GM19467 (cell line): ENCODE measurements around the gene LSM10.

Experiments used
- ATAC-seq: cut with Tn5 transposase; IDR thresholded peaks from one replicate; pipeline ENCODE4 v1.9.1; 2021; ENCODE audit warnings: mild to moderate bottlenecking, moderate library complexity; ENCODE audit not compliant: unreplicated experiment

The LSM10 gene

DNA sequence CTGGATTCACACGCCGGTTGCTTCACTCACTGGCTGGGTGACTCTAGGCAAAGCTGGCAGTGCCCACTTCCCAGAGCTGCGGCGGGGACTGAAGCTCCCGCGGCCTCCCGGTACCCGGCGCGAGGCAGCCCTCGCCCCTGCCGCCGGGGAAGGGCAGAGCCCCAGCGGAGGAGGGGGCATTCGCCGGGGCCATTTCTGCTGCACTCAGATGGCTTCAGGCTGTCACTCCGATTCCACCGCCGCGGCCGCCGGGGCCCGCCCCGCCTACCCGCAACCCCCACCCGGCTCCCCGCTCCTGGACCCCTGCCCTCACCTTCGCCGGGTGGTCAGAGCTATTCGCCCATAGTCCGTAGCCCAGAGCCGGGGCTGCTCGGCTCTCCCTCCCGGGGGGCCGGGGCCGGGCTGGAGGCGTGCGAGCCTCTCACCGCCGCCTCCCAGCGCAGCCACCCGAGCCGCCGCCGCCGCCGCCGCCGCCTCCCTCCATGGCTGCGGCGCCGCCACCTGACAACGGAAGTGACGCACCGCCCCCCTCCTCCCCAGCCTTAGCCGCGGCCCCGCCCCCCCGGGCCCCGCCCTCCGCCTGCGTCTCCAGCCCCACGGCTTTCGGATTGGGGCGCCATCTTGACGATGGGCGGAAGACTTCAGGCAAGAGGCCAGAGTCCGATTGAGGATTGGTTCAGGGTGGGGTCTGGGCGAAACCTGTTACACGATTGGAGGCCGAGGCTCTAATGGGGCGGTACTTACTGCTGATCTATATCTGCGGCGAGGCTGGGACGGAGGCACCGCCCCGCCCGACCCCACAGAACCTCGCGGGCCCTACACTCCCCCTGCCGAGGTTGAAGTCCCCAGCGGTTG is 12.1 kb downstream of the LSM10 start, which contains the start of gene STK40:
Gene STK40 (minus strand): TSS at position 515 of the 855 bp plus-strand sequence. CDS start 24,592 bp downstream, outside the sequence.
- ATAC-seq, result peak; percentile 78

DNA sequence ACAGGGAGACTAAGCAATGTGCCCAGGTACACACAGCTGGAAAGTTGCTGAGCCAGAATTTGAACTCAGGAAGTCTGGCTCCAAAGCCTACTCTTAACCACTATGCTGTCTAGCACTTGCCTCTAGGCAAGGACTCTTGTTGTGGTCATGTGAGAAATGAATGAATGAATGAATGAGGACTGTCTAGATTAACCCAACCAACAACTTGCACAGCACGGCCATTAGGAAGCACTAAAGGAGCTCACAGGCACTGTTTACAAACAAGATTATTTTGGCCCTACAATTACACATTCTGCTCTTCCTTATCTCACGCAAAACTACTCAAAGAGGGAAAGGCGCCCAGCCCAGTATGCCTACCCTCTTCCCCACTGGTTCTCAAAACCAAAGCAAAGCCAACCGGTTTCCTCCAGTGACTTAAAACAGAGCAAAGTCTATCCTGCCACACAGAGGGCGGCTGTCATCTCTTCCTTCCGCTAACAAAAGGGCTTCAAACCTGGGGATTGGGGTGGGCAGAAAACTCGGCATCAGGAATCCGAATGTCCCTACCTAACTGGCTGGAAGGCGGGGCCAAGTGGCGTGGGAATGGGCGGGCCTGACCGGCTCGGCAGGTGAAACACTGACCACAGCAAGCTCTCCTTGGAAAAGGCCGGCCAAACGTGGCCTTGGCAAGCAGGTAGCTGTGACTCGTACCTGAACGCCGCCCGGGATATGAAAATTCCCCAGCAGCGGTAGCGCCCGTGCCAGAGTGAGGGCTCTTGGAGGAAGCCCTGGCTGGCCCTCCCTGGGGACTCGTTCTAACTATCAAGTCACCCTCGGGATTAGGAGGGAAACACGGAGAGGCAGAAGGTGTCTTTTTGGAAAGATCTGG is 12.9 kb downstream of the LSM10 start:
- no peak for ATAC-seq

DNA sequence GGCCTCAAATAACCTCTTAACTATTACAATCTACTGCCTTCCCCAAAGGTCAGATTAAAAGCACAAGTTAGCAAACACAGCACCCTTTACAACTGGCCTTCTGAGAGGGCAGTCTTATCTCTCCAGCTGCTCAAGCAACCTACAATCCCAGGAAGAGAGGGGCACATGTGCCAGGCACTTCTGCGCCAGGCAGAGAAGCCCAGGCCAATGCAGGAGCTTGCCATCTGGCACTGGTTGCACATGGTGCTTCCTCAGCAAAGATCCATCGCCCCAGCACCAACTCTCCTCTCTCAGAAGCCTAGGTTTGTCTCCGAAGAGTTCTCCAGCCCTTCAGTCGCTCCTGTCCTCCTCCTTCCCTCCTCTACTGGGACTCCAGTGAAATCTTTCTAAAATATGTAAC is 14.5 kb downstream of the LSM10 start:
- ATAC-seq, result no peak

DNA sequence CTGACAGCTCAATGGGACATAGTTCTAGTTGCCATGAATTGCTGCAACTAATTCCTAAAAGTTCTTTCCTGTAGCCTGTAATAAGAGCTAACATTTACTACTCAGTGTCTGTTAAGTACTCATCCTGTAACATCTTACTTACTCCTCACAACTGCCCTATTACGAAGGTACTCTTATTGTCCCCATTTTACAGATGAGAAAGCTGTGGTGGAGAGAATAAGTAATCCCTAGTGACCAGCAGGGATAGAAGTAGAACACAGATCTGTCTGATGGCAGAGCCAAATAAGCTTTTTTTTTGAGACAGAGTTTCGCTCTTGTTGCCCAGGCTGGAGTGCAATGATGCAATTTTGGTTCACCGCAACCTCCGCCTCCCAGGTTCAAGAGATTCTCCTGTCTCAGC is 15.0 kb downstream of the LSM10 start:
- no peak for ATAC-seq

DNA sequence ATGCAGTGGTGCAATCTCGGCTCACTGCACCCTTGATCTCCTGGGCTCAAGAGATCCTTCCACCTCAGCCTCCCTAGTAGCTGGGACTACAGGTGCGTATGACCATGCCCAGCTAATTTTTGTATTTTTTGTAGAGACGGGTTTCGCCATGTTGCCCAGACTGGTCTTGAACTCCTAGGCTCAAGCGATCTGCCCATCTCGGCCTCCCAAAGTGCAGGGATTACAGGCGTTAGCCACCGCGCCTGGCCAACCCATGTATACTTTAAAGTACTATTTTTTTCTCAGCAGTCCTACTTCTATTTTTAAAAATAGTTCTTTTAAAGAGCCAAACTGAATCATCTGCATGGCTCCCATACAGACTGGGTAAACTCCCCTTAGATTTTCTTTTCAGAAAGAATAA is 15.5 kb downstream of the LSM10 start:
- no peak for ATAC-seq

DNA sequence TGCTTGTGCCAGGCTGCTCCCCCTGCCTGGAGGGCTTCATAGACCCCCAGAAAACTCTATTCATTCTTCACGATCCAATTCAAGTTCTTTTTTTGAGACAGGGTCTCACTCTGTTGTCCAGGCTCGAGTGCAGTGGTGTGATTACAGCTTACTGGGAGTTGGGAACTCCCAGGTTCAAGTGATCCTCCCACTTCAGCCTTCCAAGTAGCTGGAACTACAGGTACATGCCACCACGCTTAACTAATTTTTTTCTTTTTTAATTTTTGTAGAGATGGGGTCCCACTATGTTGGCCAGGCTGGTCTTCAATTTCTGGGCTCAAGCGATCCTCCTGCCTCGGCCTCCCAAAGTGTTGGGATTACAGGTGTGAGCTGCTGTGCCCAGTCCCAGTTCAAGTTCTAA is 16.3 kb downstream of the LSM10 start:
- no peak for ATAC-seq

DNA sequence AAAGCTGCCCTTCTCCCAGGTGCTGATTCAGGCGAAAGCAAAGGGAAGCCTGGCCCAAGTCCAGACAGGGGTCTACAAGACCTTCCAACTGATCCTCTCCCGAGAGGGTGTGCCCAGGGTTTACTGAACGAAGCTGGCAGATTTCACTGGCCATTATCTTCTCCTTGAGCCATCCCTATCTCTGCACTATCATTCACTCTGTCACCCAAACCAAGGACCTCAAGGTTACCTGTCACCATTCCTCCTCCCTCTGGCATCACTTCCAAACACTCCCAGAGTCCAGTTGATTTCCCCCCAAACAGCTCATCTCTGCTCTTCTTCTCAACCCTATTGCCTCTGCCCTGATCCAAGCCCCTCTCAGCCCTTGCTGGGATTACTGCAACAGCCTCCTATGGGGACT is 16.9 kb downstream of the LSM10 start:
- no peak for ATAC-seq

DNA sequence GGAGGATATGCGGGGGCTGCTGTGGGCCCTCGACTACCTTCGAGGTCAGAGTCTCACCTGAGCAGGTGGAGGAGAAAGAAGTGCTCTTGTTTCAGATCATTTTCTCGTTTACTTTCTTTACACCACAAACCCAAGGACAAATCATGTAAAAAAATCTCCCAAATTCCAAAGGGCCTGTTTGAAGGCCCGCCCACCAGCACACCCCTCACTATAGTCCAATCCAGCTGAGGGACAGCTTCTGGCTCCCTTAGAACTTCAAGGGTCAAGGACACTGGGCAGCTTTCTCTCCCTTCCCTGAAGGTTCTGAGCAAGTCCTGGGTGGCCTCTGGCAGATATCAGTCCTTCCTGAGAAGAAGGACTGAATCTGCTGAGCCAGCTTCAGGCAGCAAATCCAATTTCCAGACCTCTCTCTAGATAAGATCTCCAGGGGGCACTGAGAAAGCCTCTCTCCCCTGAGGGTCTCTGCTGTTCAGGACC is 17.5 kb downstream of the LSM10 start:
- no peak for ATAC-seq

DNA sequence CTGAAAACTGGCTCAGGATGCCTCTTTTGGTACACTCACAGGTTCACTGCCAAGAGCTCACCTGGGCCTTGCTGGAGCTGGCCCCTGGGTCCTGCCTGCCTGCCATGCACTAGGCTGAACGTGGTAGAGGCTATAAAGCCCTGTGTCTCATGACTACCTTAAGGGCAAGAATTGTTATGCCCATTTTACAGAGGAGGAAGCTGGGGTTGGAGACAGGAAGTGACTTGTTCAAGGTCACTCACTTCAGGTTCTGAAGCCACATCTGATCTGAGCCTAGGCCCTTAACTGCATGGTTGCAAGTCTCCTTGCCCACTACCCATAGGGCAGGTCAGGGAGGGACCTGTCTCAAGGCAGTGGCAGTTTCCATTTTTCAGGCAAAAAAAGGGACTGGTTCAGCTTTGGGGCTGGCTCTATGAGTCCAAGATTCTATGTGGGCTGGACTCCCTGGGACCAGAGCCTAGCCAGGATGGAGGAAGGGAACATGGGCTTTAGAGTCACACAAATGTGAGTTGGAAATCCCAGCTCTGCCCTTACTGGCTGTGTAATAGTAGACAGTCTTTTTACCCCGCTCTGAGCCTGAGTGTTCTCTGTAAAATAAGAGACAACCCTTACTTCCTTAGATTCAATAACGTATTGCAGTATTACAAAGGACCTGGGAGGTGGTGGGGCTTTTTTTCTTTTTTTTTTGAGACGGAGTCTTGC is 19.8 kb downstream of the LSM10 start:
- ATAC-seq, result no peak

DNA sequence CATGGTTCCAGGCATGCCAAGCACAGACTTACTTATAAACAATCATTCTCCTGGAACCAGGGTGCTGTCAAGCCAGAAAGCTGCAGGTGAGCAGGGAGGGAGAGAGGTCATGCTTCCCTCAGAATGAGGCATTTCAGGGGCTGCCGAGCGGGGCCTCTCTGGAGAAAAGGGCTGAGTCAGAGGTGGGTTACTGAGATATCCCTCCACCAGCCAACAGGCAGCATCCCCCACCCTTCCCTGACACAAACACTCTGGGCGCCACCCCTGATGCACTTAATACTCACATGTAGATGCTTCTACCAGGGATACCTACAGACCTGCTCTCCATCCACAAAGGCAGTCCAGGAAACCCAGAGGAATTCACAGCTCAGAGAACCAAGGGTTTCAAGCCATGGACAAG is 25.1 kb downstream of the LSM10 start:
- no peak for ATAC-seq

DNA sequence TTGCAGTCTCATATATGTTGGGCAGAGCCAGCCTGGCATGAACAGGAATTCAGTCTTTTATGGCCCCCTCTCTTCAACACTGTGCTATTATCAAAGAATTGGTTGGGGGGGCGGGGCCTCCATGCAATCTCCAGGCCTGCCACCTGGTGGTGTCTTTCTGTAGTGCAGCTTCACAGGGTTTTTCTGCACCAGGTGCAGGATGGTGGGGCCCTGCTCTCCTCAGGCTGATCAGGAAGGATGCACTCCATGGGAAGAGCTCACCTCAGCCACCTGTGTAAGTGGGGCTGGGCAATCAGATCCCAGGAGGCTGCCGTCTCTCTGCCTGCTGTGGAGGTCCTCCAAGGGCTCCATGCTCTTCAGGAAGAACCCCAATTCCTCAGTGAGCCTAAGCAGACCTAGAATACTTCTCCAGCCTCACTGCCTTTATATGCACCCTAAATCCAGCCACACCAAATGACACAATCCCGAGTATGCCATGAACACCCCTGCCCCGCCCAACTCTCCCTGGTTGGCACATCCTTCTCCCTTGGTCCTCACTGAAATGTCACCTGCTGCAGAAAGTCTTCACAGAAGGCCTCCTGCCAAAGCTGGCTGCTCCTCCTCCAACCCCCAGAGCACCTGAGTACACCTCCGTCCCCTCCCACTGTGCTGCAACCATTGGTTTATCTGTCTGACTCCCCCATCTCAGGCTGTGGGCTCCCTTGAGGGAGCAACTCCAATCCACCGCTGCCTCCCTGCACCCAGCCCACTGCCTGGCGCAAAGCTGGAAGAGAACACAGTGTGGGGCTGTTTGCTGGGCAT is 28.4 kb downstream of the LSM10 start:
- ATAC-seq, result no peak

DNA sequence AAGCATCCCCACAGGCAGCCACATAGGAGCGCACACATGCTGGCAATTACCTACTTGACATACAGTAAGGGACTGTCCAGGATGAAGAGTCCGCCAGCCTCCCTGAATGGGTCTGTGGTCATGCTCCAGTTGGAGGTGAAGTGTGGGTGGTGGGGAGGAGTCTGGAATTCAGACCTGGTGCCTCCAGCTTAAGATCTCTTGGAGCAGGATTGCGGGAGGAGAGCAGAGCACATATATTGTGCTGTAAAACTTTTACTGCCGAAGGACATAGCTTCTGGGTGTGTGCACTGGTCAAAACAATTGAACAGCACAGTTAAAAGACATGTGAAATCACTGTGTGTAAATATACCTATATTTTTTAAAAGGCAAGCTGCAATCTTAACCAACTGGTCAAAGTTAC is 29.9 kb downstream of the LSM10 start:
- no peak for ATAC-seq

DNA sequence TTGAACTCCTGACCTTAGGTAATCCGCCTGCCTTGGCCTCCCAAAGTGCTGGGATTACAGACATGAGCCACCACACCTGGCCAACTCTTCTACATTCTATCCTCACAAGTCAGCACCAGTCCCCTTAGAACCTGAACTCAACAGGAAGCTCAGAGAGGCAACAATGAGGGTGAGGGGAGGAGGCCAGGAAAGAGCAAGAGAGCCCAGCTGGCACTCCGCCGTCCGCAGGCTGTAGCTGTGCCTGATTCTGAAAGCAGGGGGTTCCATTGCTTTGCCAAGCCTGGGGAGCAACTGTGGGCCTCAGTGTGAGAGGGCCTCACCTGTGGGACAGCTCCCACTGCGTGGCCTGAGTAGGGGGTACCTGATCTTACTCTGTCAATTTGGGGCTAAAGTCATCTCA is 30.6 kb downstream of the LSM10 start:
- no peak for ATAC-seq

DNA sequence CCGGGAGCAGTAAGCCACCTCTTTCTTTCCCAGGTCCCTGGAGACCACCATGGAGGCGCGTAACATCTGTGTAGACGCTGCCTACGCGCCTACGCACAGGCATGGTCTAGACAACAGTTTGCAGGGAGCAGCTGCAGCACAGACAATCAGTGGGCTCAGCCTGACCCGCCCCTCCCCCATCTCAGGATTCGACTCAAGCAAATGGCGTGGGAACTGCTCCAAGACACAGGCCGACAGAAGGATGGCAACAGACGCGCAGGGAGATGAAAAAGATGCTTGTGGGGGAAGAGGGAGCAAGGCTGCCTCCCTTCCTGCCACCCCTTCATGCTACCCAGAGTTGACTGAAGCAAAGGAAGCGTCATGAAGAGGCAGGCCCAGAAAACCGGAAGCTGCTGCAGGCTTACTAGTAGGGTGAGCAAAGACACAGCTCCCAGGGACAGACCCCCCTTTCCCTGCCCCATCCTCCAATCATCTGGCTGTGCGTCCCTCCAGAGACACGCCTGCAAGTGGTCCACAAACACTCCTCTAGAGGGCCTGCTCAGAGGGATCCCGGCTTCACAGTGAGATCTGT is 31.5 kb downstream of the LSM10 start:
- ATAC-seq, result no peak

DNA sequence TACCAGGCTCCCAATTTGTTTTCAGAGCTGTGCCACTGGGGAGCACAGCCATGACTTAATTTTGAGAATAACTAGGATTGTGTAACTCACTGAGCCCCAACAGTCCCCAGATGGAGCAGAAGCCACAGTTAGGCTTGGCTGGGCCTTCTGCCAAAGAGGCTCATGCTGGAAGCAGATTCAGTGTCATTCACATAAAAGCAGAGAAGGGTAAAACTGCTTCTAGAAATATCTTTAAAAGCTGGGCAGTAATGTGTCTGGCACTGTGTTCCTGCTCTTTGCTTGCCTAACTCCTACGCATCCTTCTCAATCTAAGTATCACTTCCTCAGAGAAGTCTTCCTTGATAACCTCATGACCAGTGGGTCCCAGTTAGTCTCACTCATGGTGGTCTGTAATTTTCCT is 32.3 kb downstream of the LSM10 start:
- no peak for ATAC-seq

DNA sequence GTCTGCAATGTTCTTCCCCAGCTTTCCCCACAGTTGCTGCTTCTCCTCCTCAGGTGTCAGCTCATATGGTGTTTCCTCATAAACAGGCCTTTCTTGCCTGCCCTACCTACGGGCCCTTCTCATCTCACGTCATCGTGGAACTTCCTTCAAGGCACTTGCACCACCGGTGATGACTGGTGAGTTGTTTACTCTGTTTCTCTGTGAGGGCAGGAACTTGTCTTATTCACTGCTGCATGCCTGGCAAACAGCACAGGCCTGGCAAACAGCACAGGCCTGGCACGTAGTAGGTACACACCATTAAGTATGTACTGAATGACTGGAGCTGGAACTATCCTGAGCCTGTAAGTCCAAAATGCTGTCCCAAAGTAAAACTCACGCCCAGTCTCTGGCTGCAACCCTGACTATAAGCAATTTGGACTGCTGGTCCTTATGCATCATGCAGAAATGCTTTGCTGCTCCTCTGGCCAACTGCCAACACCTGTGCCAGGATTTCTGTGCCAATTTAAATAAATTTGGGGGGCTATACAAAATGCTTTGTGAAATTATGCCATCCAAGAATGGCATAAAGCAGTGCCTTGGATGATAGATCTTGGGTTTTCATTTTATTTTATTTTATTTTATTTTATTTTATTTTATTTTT is 37.7 kb downstream of the LSM10 start:
- ATAC-seq, result no peak

DNA sequence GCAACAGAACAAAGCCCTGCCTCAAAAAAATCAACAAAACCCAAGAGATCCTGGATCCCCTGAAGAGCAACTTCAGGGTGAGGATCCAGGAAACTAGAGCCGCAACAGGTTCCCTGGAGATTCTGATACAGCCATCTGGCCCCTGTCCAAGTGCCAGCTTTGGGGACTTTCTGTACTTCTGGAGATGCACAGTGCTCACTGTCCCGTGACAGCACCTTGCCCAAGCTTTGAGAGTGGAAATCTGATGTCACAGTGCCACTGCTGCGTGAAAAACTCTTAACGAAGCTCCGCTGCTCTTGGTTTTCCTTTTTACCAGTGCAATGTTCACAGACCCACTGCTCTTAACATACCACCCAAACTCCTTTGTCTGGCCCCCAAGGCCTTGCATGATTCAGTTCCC is 38.3 kb downstream of the LSM10 start:
- ATAC-seq, result no peak

DNA sequence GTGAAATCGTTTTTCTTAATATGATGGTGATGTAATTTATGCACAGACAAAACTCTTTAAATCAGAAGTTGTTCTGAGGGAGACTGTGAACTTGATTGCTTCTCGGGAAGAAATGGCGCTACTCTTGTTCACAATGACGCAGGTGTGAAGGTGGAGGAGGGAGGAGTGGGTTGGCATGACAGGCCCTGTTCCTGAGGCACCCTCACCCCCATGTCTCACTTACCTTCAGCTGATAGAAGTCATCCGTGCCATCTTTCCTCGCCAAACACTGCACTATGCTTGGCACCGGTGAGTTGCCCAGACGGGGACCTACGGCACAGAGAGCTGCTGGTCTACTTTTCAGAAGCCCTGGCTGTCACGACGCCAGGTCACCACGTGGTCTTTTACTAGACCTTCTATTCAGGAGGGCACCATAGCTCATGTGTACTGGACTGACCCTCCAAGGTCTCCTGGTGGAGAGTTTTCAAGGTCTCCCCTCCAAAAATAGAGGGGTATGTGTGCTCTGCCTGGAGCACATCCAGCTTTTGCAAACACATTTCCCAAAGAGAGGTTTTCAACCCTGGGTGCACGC is 39.1 kb downstream of the LSM10 start:
- ATAC-seq, result no peak

DNA sequence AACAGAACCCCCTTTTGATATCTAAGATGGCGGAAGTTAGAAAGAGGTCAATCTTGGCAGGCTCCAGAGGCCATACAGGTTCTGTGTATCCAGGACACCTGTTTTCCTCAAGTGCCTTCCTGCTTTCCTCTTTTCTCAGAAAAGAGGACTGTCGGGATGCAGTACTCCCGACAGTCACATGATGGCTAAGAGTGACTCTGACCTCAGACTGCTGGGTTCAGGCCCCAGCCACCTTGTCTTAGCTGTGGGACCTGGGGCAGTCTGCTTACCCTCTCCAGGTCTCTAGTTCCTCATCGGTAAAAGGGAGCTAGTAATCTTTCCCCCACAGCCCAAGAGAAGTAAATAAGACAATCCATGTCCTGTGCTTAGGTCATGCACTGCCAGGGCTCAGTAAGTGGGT is 41.9 kb downstream of the LSM10 start:
- ATAC-seq, result no peak
